Osteoblast (primary cell): ENCODE results near the gene MPP3. TPM values are rescaled to one million over a fixed set of nuclear protein-coding genes. Genes with fewer than 3 reads are reported as not detected.
A peak's percentile ranks its signal among the peaks of the same experiment; 100 is the strongest.

Experiments
- DNase-seq: peaks from one replicate; pipeline ENCODE4 v3.0.0; 2011; ENCODE audit warnings: low spot score, mixed read lengths; ENCODE audit not compliant: insufficient read length; ENCODE audit errors: missing footprints
- H2AFZ ChIP-seq: 2 replicates; pipeline ENCODE4 v1.6.0; 2011; ENCODE audit warnings: mild to moderate bottlenecking, low read length
- H3K27ac ChIP-seq: 2 replicates; pipeline ENCODE4 v1.5.1; 2011; ENCODE audit warnings: mild to moderate bottlenecking, low read depth, low read length, moderate library complexity
- H3K27me3 ChIP-seq: 2 replicates; pipeline ENCODE4 v1.6.0; 2012; ENCODE audit warnings: mild to moderate bottlenecking, control low read depth, inconsistent platforms, low read length, moderate library complexity; ENCODE audit not compliant: insufficient read depth
- H3K36me3 ChIP-seq: 2 replicates; pipeline ENCODE4 v1.5.1; 2011; ENCODE audit warnings: mild to moderate bottlenecking, low read length, control low read depth, moderate library complexity; ENCODE audit not compliant: insufficient read depth
- H3K4me1 ChIP-seq: 2 replicates; pipeline ENCODE4 v1.5.1; 2011; ENCODE audit warnings: mild to moderate bottlenecking, low read length, control low read depth, moderate library complexity; ENCODE audit not compliant: insufficient read depth
- H3K4me2 ChIP-seq: 2 replicates; pipeline ENCODE4 v1.6.0; 2011; ENCODE audit warnings: mild to moderate bottlenecking, low read length; ENCODE audit not compliant: insufficient read depth
- H3K4me3 ChIP-seq: fragments of 200-600 bp; sonication (generic); 3 replicates; pipeline ENCODE4 v1.5.1; 2012; ENCODE audit warnings: mild to moderate bottlenecking, low read length, inconsistent platforms; ENCODE audit not compliant: insufficient read depth
- H3K79me2 ChIP-seq: 2 replicates; pipeline ENCODE4 v1.6.0; 2012; ENCODE audit warnings: mild to moderate bottlenecking, low read length, control low read depth, inconsistent platforms; ENCODE audit not compliant: insufficient read depth
- H3K9me3 ChIP-seq: 2 replicates; pipeline ENCODE4 v1.5.1; 2011; ENCODE audit warnings: low read depth, low read length, control low read depth
- H4K20me1 ChIP-seq: 2 replicates; pipeline ENCODE4 v1.6.0; 2012; ENCODE audit warnings: mild to moderate bottlenecking, low read length, control low read depth; ENCODE audit not compliant: insufficient read depth
- total RNA-seq: library from RNA; depleted of rRNA; stranded (reverse); fragments of >200 nt; gene quantifications from 2 replicates; pipeline ENCODE4 v1.2.3, GENCODE V29; 2012
- TF ChIP-seq, protein P1 (sequence below): IDR thresholded peaks from 2 replicates; pipeline ENCODE4 v1.5.1; 2011; ENCODE audit warnings: mild to moderate bottlenecking, low read depth, low read length, moderate library complexity; ENCODE audit errors: extremely low read depth

The MPP3 gene
- total RNA-seq, 1 donor: 6.2 TPM

- Histone ChIP-seq H3K4me3 (peak overlapping the region; percentile 92), H3K9me3 (no peaks in the 10 kb centered on the region), H3K36me3 (peaks cover 9% of the 10 kb centered on the region), H3K4me1 (peaks cover 27% of the 10 kb centered on the region), H3K79me2 (peaks cover 40% of the 10 kb centered on the region), H2AFZ (peak overlapping the region; percentile 91), H3K27ac (peak overlapping the region; percentile 95), H3K4me2 (peak overlapping the region; percentile 87), H4K20me1 (peaks cover 2% of the 10 kb centered on the region), H3K27me3 (peaks cover 5% of the 10 kb centered on the region)
- DNase-seq: no peak
- TF ChIP-seq, protein P1, sequence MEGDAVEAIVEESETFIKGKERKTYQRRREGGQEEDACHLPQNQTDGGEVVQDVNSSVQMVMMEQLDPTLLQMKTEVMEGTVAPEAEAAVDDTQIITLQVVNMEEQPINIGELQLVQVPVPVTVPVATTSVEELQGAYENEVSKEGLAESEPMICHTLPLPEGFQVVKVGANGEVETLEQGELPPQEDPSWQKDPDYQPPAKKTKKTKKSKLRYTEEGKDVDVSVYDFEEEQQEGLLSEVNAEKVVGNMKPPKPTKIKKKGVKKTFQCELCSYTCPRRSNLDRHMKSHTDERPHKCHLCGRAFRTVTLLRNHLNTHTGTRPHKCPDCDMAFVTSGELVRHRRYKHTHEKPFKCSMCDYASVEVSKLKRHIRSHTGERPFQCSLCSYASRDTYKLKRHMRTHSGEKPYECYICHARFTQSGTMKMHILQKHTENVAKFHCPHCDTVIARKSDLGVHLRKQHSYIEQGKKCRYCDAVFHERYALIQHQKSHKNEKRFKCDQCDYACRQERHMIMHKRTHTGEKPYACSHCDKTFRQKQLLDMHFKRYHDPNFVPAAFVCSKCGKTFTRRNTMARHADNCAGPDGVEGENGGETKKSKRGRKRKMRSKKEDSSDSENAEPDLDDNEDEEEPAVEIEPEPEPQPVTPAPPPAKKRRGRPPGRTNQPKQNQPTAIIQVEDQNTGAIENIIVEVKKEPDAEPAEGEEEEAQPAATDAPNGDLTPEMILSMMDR: peak; percentile 9
Observed at GRCh38 chr17:43779145-43780125, 53.5 kb downstream of the MPP3 start.

GRCh38 chr17:43778337-43779144 is 54.4 kb downstream of the MPP3 start, which contains the start of gene DUSP3:
TSS of gene DUSP3 (minus strand) at chr17:43778977. CDS start at chr17:43778924, 53 bp downstream.
- Histone ChIP-seq H4K20me1 (peaks cover 2% of the 10 kb centered on the region), H3K36me3 (peaks cover 15% of the 10 kb centered on the region), H3K27ac (peak within 1 kb of the TSS; percentile 95), H2AFZ (peak within 1 kb of the TSS; percentile 91), H3K4me3 (peak within 1 kb of the TSS; percentile 92), H3K79me2 (peaks cover 43% of the 10 kb centered on the region), H3K4me2 (peak within 1 kb of the TSS; percentile 87), H3K9me3 (no peaks in the 10 kb centered on the region), H3K4me1 (peaks cover 18% of the 10 kb centered on the region), H3K27me3 (peaks cover 5% of the 10 kb centered on the region)
- peak; percentile 98 for DNase-seq
- TF ChIP-seq, protein P1: no peak

GRCh38 chr17:43774304-43775250 is 58.4 kb downstream of the MPP3 start:
- Histone ChIP-seq H3K36me3 (peaks cover 46% of the 10 kb centered on the region), H3K4me1 (peaks cover 9% of the 10 kb centered on the region), H3K27ac (no peak overlapping the region), H3K9me3 (no peaks in the 10 kb centered on the region), H3K27me3 (peaks cover 2% of the 10 kb centered on the region), H2AFZ (no peak overlapping the region), H4K20me1 (peaks cover 14% of the 10 kb centered on the region), H3K79me2 (peaks cover 58% of the 10 kb centered on the region), H3K4me3 (no peak overlapping the region), H3K4me2 (no peak overlapping the region)
- TF ChIP-seq, protein P1: no peak
- no peak for DNase-seq
